Neural cell (in vitro differentiated cells): ENCODE results near the gene RABGAP1L. TPM values are rescaled to one million over a fixed set of nuclear protein-coding genes. Genes with fewer than 3 reads are reported as not detected.

Experiments used
- H2AFZ ChIP-seq: fragments of 200-600, 300-800 bp; sonication (generic), shearing (Covaris generic); 2 replicates; pipeline ENCODE4 v1.6.0; 2014; ENCODE audit warnings: low read depth, mild to moderate bottlenecking, antibody characterized with exemption, low read length, moderate library complexity
- H3F3A ChIP-seq: fragments of 200-600 bp; shearing (Covaris generic); 2 replicates; pipeline ENCODE4 v1.6.1; 2016; ENCODE audit warnings: mild to moderate bottlenecking, moderate library complexity, mixed read lengths, antibody characterized with exemption, low read length; ENCODE audit not compliant: insufficient read depth, poor library complexity, severe bottlenecking
- H3K27ac ChIP-seq: fragments of 200-600, 300-800 bp; sonication (generic), shearing (Covaris generic); 2 replicates; pipeline ENCODE4 v1.5.1; 2014; ENCODE audit warnings: mild to moderate bottlenecking, low read length, moderate library complexity
- H3K27me3 ChIP-seq: fragments of 300-800, 200-600 bp; sonication (generic), shearing (Covaris generic); 2 replicates; pipeline ENCODE4 v1.6.0; 2014; ENCODE audit warnings: mild to moderate bottlenecking, low read depth, low read length, moderate library complexity; ENCODE audit not compliant: insufficient read depth
- H3K36me3 ChIP-seq: fragments of 300-800, 200-600 bp; sonication (generic), shearing (Covaris generic); 2 replicates; pipeline ENCODE4 v1.5.1; 2014; ENCODE audit warnings: mild to moderate bottlenecking, antibody characterized with exemption, low read length, moderate library complexity; ENCODE audit not compliant: insufficient read depth
- H3K4me2 ChIP-seq: fragments of 300-800, 200-600 bp; sonication (generic), shearing (Covaris generic); 2 replicates; pipeline ENCODE4 v1.6.0; 2014; ENCODE audit warnings: mild to moderate bottlenecking, low read length
- H3K4me3 ChIP-seq: fragments of 300-800, 200-600 bp; sonication (generic), shearing (Covaris generic); 2 replicates; pipeline ENCODE4 v1.5.1; 2014; ENCODE audit warnings: mild to moderate bottlenecking, low read length, moderate library complexity
- H3K79me2 ChIP-seq: fragments of 200-600 bp; shearing (Covaris generic); replicated peaks from 2 replicates; pipeline ENCODE4 v1.6.0; 2014; ENCODE audit warnings: mild to moderate bottlenecking, low read length, moderate library complexity; ENCODE audit not compliant: insufficient read depth
- H3K9ac ChIP-seq: fragments of 300-800, 200-600 bp; sonication (generic), shearing (Covaris generic); 2 replicates; pipeline ENCODE4 v1.6.1; 2016; ENCODE audit warnings: mild to moderate bottlenecking, low read length, mixed read lengths
- H3K9me2 ChIP-seq: fragments of 200-600 bp; shearing (Covaris generic); 2 replicates; pipeline ENCODE4 v1.6.1; 2016; ENCODE audit warnings: mild to moderate bottlenecking, low read length, mixed read lengths; ENCODE audit not compliant: insufficient read depth
- H3K9me3 ChIP-seq: fragments of 200-600, 300-800 bp; sonication (generic), shearing (Covaris generic); 2 replicates; pipeline ENCODE4 v1.6.1; 2016; ENCODE audit warnings: mild to moderate bottlenecking, mixed run types, low read length, moderate library complexity, mixed read lengths
- H4K20me1 ChIP-seq: fragments of 200-600 bp; shearing (Covaris generic); 2 replicates; pipeline ENCODE4 v1.6.1; 2016; ENCODE audit warnings: mild to moderate bottlenecking, mixed run types; ENCODE audit not compliant: insufficient read depth
- CTCF ChIP-seq: fragments of 450-650 bp; IDR thresholded peaks from 2 replicates; pipeline ENCODE4 v1.5.1; 2014; ENCODE audit warnings: antibody characterized with exemption, mild to moderate bottlenecking, moderate library complexity; ENCODE audit not compliant: poor library complexity, severe bottlenecking
- EP300 ChIP-seq: fragments of 450-650 bp; conservative IDR thresholded peaks from 2 replicates; pipeline ENCODE4 v1.6.1; 2014; ENCODE audit warnings: antibody characterized with exemption, mild to moderate bottlenecking, moderate library complexity; ENCODE audit not compliant: poor library complexity, severe bottlenecking
- EZH2 ChIP-seq: fragments of 200-600, 300-800 bp; shearing (Covaris generic), sonication (generic); IDR thresholded peaks from 2 replicates; pipeline ENCODE4 v1.6.1; 2014; ENCODE audit warnings: antibody characterized with exemption, low read length, borderline replicate concordance, mild to moderate bottlenecking; ENCODE audit not compliant: insufficient read depth, poor library complexity, severe bottlenecking
- MXI1 ChIP-seq: fragments of 450-650 bp; conservative IDR thresholded peaks from 2 replicates; pipeline ENCODE4 v1.6.1; 2014; ENCODE audit warnings: antibody characterized with exemption, mild to moderate bottlenecking; ENCODE audit not compliant: poor library complexity, severe bottlenecking
- POLR2AphosphoS5 ChIP-seq: IDR thresholded peaks from 2 replicates; pipeline ENCODE4 v1.6.1; 2012
- RAD21 ChIP-seq: fragments of 450-650 bp; conservative IDR thresholded peaks from 2 replicates; pipeline ENCODE4 v1.6.1; 2014; ENCODE audit warnings: antibody characterized with exemption, mild to moderate bottlenecking, moderate library complexity
- SMC3 ChIP-seq: fragments of 450-650 bp; conservative IDR thresholded peaks from 2 replicates; pipeline ENCODE4 v1.6.1; 2014; ENCODE audit warnings: antibody characterized with exemption, mild to moderate bottlenecking, moderate library complexity; ENCODE audit not compliant: poor library complexity
- TAF1 ChIP-seq: IDR thresholded peaks from 2 replicates; pipeline ENCODE4 v1.6.1; 2012; ENCODE audit warnings: low read depth
- polyA plus RNA-seq: library from polyadenylated mRNA; depleted of rRNA; stranded (reverse); fragments of >200 nt; gene quantifications from 2 replicates; pipeline ENCODE4 v1.2.3, GENCODE V29; 2014
- TF ChIP-seq, protein P1 (sequence below): IDR thresholded peaks from 2 replicates; pipeline ENCODE4 v1.6.1; 2012; ENCODE audit warnings: borderline replicate concordance

RABGAP1L gene
- polyA plus RNA-seq, 1 donor from 2014 or later: 32.2 TPM

DNA sequence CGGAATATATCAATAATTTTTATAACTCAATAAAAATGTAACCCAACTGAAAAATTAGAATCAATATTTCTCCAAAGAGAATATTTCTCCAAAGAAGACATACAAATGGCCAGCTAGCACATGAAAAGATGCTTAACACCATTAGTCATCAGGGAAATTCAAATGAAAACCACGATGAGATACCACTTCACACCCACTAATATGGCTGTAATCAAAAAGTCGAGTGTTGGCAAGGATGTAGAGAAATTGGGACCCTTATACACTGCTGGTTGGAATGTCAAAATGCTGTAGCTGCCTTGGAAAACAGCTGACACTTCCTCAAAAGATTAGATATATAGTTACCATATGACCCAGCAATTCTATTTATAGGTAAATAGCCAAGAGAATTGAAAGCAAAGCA is 421.5 kb downstream of the RABGAP1L start:
- Histone ChIP-seq H3K36me3 (no peaks in the 10 kb centered on the region), H3K9me2 (no peaks in the 10 kb centered on the region), H3K27me3 (no peaks in the 10 kb centered on the region), H3K79me2 (no peaks in the 10 kb centered on the region), H3K4me3 (no peak overlapping the region), H4K20me1 (no peaks in the 10 kb centered on the region), H3K27ac (no peak overlapping the region), H3K4me2 (no peak overlapping the region), H3F3A (no peaks in the 10 kb centered on the region), H2AFZ (no peak overlapping the region), H3K9me3 (no peaks in the 10 kb centered on the region), H3K9ac (no peak overlapping the region)
- TF ChIP-seq EZH2 (no peak), MXI1 (no peak), CTCF (no peak), EP300 (no peak), SMC3 (no peak), TAF1 (no peak)
- TF ChIP-seq, protein P1, sequence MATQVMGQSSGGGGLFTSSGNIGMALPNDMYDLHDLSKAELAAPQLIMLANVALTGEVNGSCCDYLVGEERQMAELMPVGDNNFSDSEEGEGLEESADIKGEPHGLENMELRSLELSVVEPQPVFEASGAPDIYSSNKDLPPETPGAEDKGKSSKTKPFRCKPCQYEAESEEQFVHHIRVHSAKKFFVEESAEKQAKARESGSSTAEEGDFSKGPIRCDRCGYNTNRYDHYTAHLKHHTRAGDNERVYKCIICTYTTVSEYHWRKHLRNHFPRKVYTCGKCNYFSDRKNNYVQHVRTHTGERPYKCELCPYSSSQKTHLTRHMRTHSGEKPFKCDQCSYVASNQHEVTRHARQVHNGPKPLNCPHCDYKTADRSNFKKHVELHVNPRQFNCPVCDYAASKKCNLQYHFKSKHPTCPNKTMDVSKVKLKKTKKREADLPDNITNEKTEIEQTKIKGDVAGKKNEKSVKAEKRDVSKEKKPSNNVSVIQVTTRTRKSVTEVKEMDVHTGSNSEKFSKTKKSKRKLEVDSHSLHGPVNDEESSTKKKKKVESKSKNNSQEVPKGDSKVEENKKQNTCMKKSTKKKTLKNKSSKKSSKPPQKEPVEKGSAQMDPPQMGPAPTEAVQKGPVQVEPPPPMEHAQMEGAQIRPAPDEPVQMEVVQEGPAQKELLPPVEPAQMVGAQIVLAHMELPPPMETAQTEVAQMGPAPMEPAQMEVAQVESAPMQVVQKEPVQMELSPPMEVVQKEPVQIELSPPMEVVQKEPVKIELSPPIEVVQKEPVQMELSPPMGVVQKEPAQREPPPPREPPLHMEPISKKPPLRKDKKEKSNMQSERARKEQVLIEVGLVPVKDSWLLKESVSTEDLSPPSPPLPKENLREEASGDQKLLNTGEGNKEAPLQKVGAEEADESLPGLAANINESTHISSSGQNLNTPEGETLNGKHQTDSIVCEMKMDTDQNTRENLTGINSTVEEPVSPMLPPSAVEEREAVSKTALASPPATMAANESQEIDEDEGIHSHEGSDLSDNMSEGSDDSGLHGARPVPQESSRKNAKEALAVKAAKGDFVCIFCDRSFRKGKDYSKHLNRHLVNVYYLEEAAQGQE: no peak

- TF ChIP-seq, protein P1: no peak
- TF ChIP-seq MXI1 (no peak), SMC3 (no peak), EZH2 (no peak), EP300 (no peak), POLR2AphosphoS5 (no peak), TAF1 (no peak), RAD21 (no peak), CTCF (no peak)
Measured at GRCh38 chr1:174583316-174583715, 424.0 kb downstream of the RABGAP1L start.

More at GRCh38 chr1:174583316-174583715, 424.0 kb downstream of the RABGAP1L start:
- Histone ChIP-seq H3K9ac (no peak overlapping the region), H3K9me2 (no peaks in the 10 kb centered on the region), H3K27ac (no peak overlapping the region), H3K4me3 (no peak overlapping the region), H3K79me2 (no peaks in the 10 kb centered on the region), H3K36me3 (no peaks in the 10 kb centered on the region), H3K27me3 (no peaks in the 10 kb centered on the region), H3F3A (no peaks in the 10 kb centered on the region), H4K20me1 (no peaks in the 10 kb centered on the region), H3K9me3 (no peaks in the 10 kb centered on the region), H2AFZ (no peak overlapping the region), H3K4me2 (no peak overlapping the region)
